Sigmoid colon (tissue), 7 donors: ENCODE results near the gene KIF12. TPM values are rescaled to one million over a fixed set of nuclear protein-coding genes. Genes with fewer than 3 reads are reported as not detected.
A peak's percentile ranks its signal among the peaks of the same experiment; 100 is the strongest.

ENCODE experiments used
- DNase-seq: peaks from one replicate; pipeline ENCODE4 v3.0.0-alpha.2; 2019
- H3K27ac ChIP-seq, 4 donors: fragments of 200-600 bp; sonication (generic); one replicate each; pipeline ENCODE4 v1.5.1; 2016 to 2019; ENCODE audit warnings: mild to moderate bottlenecking in 1 of 4
- H3K27me3 ChIP-seq, 3 donors: fragments of 200-600 bp; sonication (generic); one replicate each; pipeline ENCODE4 v1.5.1; 2019; ENCODE audit warnings: mild to moderate bottlenecking in 1 of 3
- H3K36me3 ChIP-seq, 4 donors: fragments of 200-600 bp; sonication (generic); one replicate each; pipeline ENCODE4 v1.5.1; 2016 to 2019
- H3K4me1 ChIP-seq, 4 donors: fragments of 200-600 bp; sonication (generic); one replicate each; pipeline ENCODE4 v1.5.1; 2017 to 2019
- H3K4me3 ChIP-seq, 4 donors: fragments of 200-600 bp; sonication (generic); one replicate each; pipeline ENCODE4 v1.5.1; 2017 to 2019; ENCODE audit warnings: mild to moderate bottlenecking in 2 of 4, moderate library complexity in 1 of 4
- H3K9me3 ChIP-seq, 4 donors: fragments of 200-600 bp in 3 of 4; sonication (generic) in 3 of 4; one replicate each; pipeline versions ENCODE4 v1.5.1 to v1.6.1; 2013 to 2019
- EP300 ChIP-seq, 4 donors: sonication (generic); formaldehyde crosslinking; IDR thresholded peaks; one replicate each; pipeline ENCODE4 v1.6.1; 2017; ENCODE audit warnings: antibody characterized with exemption in 4 of 4
- POLR2A ChIP-seq, 2 donors: fragments of 450-650 bp; IDR thresholded peaks; one replicate each; pipeline ENCODE4 v1.6.1; 2016; ENCODE audit warnings: antibody characterized with exemption in 2 of 2, mild to moderate bottlenecking in 2 of 2, moderate library complexity in 2 of 2
- POLR2AphosphoS5 ChIP-seq, 4 donors: sonication (generic); formaldehyde crosslinking; IDR thresholded peaks; one replicate each; pipeline ENCODE4 v1.6.1; 2017; ENCODE audit warnings: antibody characterized with exemption in 4 of 4
- WGBS, 2 donors: extraction: QIAGEN DNeasy Blood & Tissue Kit; methylation state at CpG; one replicate each; pipeline ENCODE4 v1.1.7; 2013; 5-methylcytosine and 5-hydroxymethylcytosine counted together
- intact Hi-C: fragments of 100-400 bp; cut with DNase I; formaldehyde crosslinking; loops from one replicate; pipeline ENCODE4 v1.15.1; 2023
- polyA plus RNA-seq, 3 donors: library from polyadenylated mRNA; stranded (reverse); fragments of 200-250 nt; gene quantifications; one replicate each; pipeline ENCODE4 v1.2.3, GENCODE V29; 2013
- total RNA-seq, 4 donors: library from RNA; depleted of rRNA; stranded (reverse); fragments of >200 nt; gene quantifications; one replicate each; pipeline ENCODE4 v1.1.0, GENCODE V29; 2016
- TF ChIP-seq, protein P1 (sequence below), 4 experiments: fragments of 450-650 bp in 3 of 4; fragments of 200-600 bp in 1 of 4; IDR thresholded peaks; one replicate each; pipeline ENCODE4 v1.5.1; 2016 to 2019; ENCODE audit warnings: antibody characterized with exemption in 4 of 4, mild to moderate bottlenecking in 3 of 4, moderate library complexity in 2 of 4
- donor health status: healthy with polysubstance abuse.
- donor health status: Bipolar disorder and iron deficiency.
- donor health status: healthy.

KIF12 gene
- total and polyA plus RNA-seq, 7 donors: 1.4 to 6.9 (median 3.7) TPM; not detected in 3

DNA sequence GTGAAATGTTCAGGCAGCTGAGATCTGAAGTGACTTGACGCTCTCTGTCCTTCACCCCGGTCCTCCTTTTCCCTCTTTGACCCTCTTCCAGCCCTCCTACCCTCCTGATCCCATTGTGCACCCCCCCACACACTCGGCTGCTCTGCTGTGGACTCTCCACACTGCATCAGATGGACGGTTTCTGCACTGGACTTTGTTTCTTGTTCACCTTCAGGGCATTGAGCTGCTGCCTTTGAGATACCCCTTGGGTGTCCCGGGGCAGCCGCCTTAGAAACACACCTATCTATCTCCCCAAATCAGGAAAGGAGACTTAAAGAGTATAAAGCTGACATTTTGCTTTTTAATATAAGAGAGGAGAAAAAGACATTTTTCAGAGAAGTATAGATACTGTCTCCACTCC, 48.4 kb downstream of the KIF12 start:
- Histone ChIP-seq H3K36me3 (peaks cover 0 to 22% (median 1%) of the 10 kb centered on the region in 4 donors), H3K27ac (no peak overlapping the region)
- TF ChIP-seq EP300 (IDR thresholded peaks at IDR 0.05): no peak
- TF ChIP-seq POLR2A (IDR thresholded peaks at IDR 0.05): no peak
- TF ChIP-seq, protein P1, sequence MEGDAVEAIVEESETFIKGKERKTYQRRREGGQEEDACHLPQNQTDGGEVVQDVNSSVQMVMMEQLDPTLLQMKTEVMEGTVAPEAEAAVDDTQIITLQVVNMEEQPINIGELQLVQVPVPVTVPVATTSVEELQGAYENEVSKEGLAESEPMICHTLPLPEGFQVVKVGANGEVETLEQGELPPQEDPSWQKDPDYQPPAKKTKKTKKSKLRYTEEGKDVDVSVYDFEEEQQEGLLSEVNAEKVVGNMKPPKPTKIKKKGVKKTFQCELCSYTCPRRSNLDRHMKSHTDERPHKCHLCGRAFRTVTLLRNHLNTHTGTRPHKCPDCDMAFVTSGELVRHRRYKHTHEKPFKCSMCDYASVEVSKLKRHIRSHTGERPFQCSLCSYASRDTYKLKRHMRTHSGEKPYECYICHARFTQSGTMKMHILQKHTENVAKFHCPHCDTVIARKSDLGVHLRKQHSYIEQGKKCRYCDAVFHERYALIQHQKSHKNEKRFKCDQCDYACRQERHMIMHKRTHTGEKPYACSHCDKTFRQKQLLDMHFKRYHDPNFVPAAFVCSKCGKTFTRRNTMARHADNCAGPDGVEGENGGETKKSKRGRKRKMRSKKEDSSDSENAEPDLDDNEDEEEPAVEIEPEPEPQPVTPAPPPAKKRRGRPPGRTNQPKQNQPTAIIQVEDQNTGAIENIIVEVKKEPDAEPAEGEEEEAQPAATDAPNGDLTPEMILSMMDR (IDR thresholded peaks at IDR 0.05): no peak
- TF ChIP-seq POLR2AphosphoS5 (IDR thresholded peaks at IDR 0.05): no peak

DNA sequence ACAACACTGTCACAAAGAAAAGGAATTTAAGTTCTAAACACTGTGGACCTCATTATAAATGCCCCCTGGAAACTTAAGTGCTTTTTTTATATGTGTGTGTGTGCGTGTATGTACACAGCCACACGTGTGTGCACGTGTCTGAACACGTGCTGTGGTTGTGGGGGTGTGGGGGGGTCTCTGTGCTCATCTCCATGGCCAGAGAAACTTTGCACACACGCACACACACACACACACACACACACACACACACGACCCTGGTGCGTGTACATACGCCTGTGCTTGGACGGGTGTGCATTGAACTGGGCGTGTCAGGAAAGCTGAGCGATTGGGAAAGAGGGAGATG, 48.9 kb downstream of the KIF12 start:
- TF ChIP-seq EP300 (IDR thresholded peaks at IDR 0.05) (no peak), POLR2AphosphoS5 (IDR thresholded peaks at IDR 0.05) (no peak)
- 75 to 92% methylated on average over 11 of the region's 11 CpGs for WGBS, 2 donors
- intact Hi-C loops: no loop called here
- no peak overlapping the region for H3K27ac ChIP-seq
- no peaks in the 10 kb centered on the region for H3K9me3 ChIP-seq
- H3K4me3 ChIP-seq: no peak overlapping the region
- no peaks in the 10 kb centered on the region for H3K4me1 ChIP-seq
- peaks cover 0 to 22% (median 1%) of the 10 kb centered on the region in 4 donors for H3K36me3 ChIP-seq
- no peaks in the 10 kb centered on the region for H3K27me3 ChIP-seq
- DNase-seq: no peak

More for the DNA sequence above, 48.4 kb downstream of the KIF12 start:
- H3K9me3 ChIP-seq: no peaks in the 10 kb centered on the region
- 89 to 92% methylated on average over 6 of the region's 6 CpGs for WGBS, 2 donors
- intact Hi-C loops: no loop called here
- no peaks in the 10 kb centered on the region for H3K27me3 ChIP-seq
- no peaks in the 10 kb centered on the region for H3K4me1 ChIP-seq
- no peak overlapping the region for H3K4me3 ChIP-seq
- no peak for DNase-seq

DNA sequence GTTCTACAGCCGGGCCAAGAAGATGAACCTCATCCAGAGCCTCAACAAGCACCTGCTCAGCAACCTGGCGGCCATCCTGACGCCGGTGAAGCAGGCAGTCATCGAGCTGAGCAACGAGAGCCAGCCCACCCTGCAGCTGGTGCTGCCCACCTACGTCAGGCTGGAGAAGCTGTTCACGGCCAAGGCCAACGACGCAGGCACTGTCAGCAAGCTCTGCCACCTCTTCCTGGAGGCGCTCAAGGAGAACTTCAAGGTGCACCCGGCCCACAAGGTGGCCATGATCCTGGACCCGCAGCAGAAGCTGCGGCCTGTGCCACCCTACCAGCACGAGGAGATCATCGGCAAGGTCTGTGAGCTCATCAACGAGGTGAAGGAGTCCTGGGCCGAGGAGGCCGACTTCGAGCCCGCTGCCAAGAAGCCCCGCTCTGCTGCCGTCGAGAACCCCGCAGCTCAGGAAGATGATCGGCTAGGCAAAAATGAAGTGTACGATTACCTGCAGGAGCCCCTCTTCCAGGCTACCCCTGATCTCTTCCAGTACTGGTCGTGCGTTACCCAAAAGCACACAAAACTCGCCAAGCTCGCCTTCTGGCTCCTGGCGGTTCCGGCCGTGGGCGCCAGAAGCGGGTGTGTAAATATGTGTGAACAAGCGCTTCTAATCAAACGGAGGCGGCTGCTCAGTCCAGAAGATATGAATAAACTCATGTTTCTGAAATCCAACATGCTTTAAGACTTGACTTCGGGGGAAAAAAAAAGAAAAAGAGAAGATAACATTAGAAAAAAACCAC, 49.5 kb downstream of the KIF12 start:
- no peak for TF ChIP-seq POLR2A (IDR thresholded peaks at IDR 0.05)
- TF ChIP-seq, protein P1 (IDR thresholded peaks at IDR 0.05): no peak
- no peak for TF ChIP-seq POLR2AphosphoS5 (IDR thresholded peaks at IDR 0.05)
- no peak for TF ChIP-seq EP300 (IDR thresholded peaks at IDR 0.05)
- H3K9me3 ChIP-seq: no peaks in the 10 kb centered on the region
- 96 to 97% methylated on average over 40 of the region's 40 CpGs for WGBS, 2 donors
- no peaks in the 10 kb centered on the region for H3K27me3 ChIP-seq
- no peaks in the 10 kb centered on the region for H3K4me1 ChIP-seq
- H3K4me3 ChIP-seq: no peak overlapping the region
- intact Hi-C loops: no loop called here
- no peak overlapping the region for H3K27ac ChIP-seq
- peaks cover 0 to 22% (median 1%) of the 10 kb centered on the region in 4 donors for H3K36me3 ChIP-seq
- peak; percentile 45 for DNase-seq

DNA sequence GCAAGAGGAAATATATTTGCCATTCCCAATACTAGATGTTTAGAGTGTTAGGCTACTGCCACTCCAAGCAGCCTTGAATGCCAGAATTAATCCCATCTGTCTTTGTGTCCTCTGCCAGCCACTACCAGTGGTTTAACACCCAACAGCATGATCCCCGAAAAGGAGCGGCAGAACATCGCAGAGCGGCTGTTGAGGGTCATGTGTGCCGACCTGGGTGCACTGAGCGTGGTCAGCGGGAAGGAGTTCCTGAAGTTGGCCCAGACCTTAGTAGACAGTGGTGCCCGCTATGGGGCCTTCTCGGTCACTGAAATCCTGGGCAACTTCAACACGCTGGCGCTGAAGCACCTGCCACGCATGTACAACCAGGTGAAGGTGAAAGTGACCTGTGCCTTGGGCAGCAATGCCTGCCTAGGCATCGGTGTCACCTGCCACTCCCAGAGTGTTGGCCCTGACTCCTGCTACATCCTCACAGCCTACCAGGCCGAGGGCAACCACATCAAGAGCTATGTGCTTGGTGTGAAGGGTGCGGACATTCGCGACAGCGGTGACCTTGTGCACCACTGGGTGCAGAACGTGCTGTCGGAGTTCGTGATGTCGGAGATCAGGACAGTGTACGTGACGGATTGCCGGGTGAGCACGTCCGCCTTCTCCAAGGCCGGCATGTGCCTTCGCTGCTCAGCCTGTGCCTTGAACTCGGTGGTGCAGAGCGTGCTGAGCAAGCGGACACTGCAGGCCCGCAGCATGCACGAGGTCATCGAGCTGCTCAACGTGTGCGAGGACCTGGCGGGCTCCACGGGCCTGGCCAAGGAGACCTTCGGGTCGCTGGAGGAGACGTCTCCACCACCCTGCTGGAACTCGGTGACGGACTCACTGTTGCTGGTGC, 50.3 kb downstream of the KIF12 start:
- DNase-seq: peak; percentile 45
- Histone ChIP-seq H3K27ac (no peak overlapping the region), H3K27me3 (no peaks in the 10 kb centered on the region), H3K36me3 (peaks cover 0 to 22% (median 1%) of the 10 kb centered on the region in 4 donors), H3K4me3 (no peak overlapping the region), H3K9me3 (no peaks in the 10 kb centered on the region), H3K4me1 (no peaks in the 10 kb centered on the region)
- TF ChIP-seq POLR2AphosphoS5 (IDR thresholded peaks at IDR 0.05) (no peak), POLR2A (IDR thresholded peaks at IDR 0.05) (no peak), EP300 (IDR thresholded peaks at IDR 0.05) (no peak)
- TF ChIP-seq, protein P1 (IDR thresholded peaks at IDR 0.05): no peak
- intact Hi-C loops: no loop called here
- 97% methylated on average over 44 of the region's 44 CpGs for WGBS, 2 donors

DNA sequence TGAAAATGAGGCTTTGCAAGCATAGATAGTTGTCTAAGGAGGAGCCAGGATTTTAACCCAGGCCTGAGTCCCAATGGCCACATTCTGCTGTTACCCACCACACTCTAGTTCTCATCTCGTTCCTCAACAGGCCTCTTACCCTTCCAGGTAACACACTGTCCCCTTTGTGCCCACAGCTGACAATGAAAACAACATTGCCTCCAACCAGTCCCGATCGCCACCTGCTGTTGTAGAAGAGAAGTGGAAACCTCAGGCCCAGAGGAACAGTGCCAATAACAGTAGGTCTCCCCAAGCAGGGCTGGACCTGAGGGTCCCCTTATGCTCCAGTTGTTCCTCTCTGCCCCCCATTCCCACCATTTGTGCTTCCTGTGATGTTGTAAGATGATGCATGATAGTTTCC, 51.4 kb downstream of the KIF12 start:
- no peaks in the 10 kb centered on the region for H3K9me3 ChIP-seq
- H3K36me3 ChIP-seq: peaks cover 0 to 22% (median 1%) of the 10 kb centered on the region in 4 donors
- H3K4me3 ChIP-seq: no peak overlapping the region
- H3K27me3 ChIP-seq: no peaks in the 10 kb centered on the region
- peak; percentile 19 for DNase-seq
- intact Hi-C loops: no loop called here
- TF ChIP-seq POLR2A (IDR thresholded peaks at IDR 0.05): no peak
- TF ChIP-seq, protein P1 (IDR thresholded peaks at IDR 0.05): peak in 1 of 4 experiments; percentile 14
- no peak for TF ChIP-seq EP300 (IDR thresholded peaks at IDR 0.05)
- TF ChIP-seq POLR2AphosphoS5 (IDR thresholded peaks at IDR 0.05): no peak
- H3K4me1 ChIP-seq: no peaks in the 10 kb centered on the region
- no peak overlapping the region for H3K27ac ChIP-seq
- 31 to 76% methylated on average over 3 of the region's 3 CpGs for WGBS, 2 donors
